Omental fat pad (tissue), 4 donors: ENCODE results near the gene USF2. TPM values are rescaled to one million over a fixed set of nuclear protein-coding genes. Genes with fewer than 3 reads are reported as not detected.

Source experiments
- ATAC-seq: fragments of 150-250 bp; one replicate; pipeline ENCODE4 v1.9.1; 2016; ENCODE audit warnings: mild to moderate bottlenecking, moderate library complexity; ENCODE audit not compliant: low FRiP score
- DNase-seq: peaks from one replicate; pipeline ENCODE4 v3.0.0-alpha.2; 2019; ENCODE audit warnings: low spot score
- total RNA-seq, 4 donors: library from RNA; depleted of rRNA; stranded (reverse); fragments of >200 nt; gene quantifications; one replicate each; pipeline ENCODE4 v1.1.0, GENCODE V29; 2016
- TF ChIP-seq, protein P1 (sequence below), 3 donors: fragments of 450-650 bp; IDR thresholded peaks; one replicate each; pipeline ENCODE4 v1.5.1; 2016 to 2017; ENCODE audit warnings: antibody characterized with exemption in 3 of 3, mild to moderate bottlenecking in 3 of 3, moderate library complexity in 2 of 3

USF2 gene
- total RNA-seq, 4 donors from 2014 or later: 67.0 to 106 (median 92.0) TPM

DNA sequence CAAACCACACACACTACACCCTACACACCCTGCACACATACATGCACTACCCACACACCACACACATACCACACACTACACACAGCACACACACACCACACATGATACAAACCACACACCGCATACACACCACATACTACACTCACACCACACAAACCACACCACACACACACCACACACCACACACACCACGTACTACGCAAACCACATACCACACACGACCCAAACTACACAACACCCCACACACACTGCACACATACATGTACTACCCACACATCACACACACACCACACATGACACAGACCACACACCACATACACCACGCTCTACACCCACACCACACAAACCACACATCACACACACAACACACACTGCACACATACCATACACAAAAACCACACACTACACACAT lies 29.8 kb downstream of the USF2 start:
- ATAC-seq (no peak), DNase-seq (no peak)
- TF ChIP-seq, protein P1, sequence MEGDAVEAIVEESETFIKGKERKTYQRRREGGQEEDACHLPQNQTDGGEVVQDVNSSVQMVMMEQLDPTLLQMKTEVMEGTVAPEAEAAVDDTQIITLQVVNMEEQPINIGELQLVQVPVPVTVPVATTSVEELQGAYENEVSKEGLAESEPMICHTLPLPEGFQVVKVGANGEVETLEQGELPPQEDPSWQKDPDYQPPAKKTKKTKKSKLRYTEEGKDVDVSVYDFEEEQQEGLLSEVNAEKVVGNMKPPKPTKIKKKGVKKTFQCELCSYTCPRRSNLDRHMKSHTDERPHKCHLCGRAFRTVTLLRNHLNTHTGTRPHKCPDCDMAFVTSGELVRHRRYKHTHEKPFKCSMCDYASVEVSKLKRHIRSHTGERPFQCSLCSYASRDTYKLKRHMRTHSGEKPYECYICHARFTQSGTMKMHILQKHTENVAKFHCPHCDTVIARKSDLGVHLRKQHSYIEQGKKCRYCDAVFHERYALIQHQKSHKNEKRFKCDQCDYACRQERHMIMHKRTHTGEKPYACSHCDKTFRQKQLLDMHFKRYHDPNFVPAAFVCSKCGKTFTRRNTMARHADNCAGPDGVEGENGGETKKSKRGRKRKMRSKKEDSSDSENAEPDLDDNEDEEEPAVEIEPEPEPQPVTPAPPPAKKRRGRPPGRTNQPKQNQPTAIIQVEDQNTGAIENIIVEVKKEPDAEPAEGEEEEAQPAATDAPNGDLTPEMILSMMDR (IDR thresholded peaks at IDR 0.05): no peak

DNA sequence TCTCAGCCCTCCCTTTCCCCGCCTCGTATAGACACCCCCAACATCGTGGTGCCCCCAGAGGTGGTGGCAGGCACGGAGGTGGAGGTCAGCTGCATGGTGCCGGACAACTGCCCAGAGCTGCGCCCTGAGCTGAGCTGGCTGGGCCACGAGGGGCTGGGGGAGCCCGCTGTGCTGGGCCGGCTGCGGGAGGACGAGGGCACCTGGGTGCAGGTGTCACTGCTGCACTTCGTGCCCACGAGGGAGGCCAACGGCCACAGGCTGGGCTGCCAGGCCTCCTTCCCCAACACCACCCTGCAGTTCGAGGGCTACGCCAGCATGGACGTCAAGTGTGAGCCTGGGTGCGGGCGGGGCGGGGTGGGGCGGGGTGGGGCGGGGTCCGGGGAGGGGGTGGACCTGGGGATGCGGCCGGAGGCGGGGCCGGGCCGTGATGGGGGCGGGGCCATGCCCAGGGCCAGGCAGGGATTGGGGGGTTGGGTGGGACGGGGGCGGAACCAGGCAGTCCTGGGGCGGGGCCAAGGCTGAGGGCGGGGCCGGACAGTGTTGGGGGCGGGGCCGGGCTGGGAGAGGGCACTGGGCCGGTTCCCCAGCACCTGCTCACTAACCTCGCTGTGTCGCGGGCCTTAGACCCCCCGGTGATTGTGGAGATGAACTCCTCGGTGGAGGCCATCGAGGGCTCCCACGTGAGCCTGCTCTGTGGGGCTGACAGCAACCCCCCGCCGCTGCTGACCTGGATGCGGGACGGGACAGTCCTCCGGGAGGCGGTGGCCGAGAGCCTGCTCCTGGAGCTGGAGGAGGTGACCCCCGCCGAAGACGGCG lies 31.0 kb downstream of the USF2 start:
- no peak for ATAC-seq
- TF ChIP-seq, protein P1 (IDR thresholded peaks at IDR 0.05): no peak
- DNase-seq: no peak

DNA sequence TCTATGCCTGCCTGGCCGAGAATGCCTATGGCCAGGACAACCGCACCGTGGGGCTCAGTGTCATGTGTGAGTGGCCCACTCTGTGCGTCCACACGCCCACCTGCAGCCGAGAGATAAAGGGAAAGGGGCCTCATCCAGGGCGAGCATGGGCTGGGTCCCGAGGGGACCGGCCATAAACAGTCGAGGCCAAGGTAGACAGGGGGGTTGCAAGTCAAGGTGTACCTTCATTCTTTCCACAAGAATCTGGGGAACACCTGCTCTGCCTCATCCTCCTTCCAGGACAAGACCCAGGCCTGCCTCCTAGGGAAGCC lies 31.5 kb downstream of the USF2 start:
- TF ChIP-seq, protein P1 (IDR thresholded peaks at IDR 0.05): no peak
- no peak for DNase-seq
- no peak for ATAC-seq

DNA sequence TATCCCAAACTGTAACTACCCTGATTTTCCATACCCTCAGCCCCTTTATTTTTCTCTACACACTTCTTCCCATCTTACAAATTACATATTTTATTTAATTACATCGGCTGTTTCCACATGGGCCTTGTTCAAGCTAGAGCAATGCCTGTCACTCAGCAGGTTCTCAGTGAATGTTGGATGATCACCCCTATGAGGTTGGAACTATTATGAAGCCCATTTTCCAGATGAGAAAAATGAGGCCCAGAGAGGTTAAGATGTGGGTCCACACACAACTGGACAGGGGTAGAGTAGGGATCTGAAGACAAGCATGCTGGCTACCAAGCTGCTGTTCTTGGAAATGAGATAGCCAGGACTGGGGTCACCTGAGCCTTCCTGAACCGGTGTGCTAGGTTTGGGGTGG lies 33.2 kb downstream of the USF2 start:
- ATAC-seq (no peak), DNase-seq (no peak)
- TF ChIP-seq, protein P1 (IDR thresholded peaks at IDR 0.05): no peak

DNA sequence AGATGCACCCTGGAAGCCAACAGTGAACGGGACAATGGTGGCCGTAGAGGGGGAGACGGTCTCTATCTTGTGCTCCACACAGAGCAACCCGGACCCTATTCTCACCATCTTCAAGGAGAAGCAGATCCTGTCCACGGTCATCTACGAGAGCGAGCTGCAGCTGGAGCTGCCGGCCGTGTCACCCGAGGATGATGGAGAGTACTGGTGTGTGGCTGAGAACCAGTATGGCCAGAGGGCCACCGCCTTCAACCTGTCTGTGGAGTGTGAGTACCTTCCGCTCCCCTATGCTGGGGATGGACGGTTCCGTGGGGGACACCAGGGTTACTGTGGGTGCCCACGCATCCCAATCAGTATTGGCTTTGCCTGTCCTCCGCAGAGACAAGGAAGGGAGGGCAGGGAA lies 33.7 kb downstream of the USF2 start:
- ATAC-seq: no peak
- DNase-seq: no peak
- TF ChIP-seq, protein P1 (IDR thresholded peaks at IDR 0.05): no peak

DNA sequence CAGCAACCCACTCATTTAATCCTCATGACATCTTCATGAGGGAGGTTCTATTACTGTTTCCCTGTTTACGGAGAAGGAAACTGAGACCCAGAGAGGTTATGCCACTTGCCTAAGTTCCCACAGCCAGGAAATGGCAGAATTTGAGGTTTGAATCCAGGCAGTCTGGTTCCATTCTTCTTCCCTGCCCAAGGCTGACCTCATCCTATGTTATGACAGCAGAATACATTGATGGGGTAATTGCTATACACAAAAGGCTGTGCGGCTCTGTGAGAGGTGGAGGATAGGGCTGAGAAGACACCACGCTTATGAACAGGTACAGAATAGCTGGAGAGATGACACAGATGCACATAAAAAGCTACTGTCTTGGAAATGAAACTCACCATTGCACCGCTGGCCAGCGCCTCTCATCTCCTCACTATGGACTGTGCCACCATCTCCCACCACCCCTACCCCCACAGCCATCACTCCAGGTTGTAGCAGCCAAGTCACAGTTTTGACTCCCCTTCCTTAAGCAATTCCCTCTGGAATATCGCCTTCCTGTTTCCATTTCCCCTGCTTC lies 34.7 kb downstream of the USF2 start:
- ATAC-seq (no peak), DNase-seq (no peak)
- TF ChIP-seq, protein P1 (IDR thresholded peaks at IDR 0.05): no peak

DNA sequence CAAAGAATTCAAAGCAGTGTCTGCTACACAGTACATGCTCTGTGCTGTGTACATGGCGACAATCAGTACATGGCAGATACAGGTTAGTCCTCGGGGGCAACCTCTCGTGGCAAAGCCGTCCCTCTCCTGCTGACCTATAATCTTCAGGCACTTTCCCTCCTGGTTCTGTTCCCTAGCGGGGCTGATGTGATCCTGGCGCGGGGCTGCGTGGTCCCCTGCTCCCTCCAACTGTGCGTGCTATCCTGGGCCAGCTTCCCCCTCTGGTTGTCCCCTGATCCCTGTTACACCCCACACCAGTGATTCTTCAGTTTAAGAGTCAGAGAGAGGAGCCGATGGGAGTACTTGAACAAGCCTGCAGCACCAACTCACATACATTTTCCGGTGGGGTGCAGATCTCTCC lies 35.3 kb downstream of the USF2 start:
- TF ChIP-seq, protein P1 (IDR thresholded peaks at IDR 0.05): no peak
- DNase-seq (no peak), ATAC-seq (no peak)
